GM12872 (cell line): ENCODE results near the gene EXOC2.

ENCODE experiments used
- TF ChIP-seq, protein P1 (sequence below): IDR thresholded peaks from 3 replicates; pipeline ENCODE4 v1.5.1; 2011; ENCODE audit warnings: low read depth, mild to moderate bottlenecking, low read length, moderate library complexity; ENCODE audit not compliant: insufficient read depth

EXOC2 gene

GRCh38 chr6:489762-490161 lies 203.2 kb downstream of the EXOC2 start:
- TF ChIP-seq, protein P1, sequence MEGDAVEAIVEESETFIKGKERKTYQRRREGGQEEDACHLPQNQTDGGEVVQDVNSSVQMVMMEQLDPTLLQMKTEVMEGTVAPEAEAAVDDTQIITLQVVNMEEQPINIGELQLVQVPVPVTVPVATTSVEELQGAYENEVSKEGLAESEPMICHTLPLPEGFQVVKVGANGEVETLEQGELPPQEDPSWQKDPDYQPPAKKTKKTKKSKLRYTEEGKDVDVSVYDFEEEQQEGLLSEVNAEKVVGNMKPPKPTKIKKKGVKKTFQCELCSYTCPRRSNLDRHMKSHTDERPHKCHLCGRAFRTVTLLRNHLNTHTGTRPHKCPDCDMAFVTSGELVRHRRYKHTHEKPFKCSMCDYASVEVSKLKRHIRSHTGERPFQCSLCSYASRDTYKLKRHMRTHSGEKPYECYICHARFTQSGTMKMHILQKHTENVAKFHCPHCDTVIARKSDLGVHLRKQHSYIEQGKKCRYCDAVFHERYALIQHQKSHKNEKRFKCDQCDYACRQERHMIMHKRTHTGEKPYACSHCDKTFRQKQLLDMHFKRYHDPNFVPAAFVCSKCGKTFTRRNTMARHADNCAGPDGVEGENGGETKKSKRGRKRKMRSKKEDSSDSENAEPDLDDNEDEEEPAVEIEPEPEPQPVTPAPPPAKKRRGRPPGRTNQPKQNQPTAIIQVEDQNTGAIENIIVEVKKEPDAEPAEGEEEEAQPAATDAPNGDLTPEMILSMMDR = no peak

GRCh38 chr6:489001-489400 lies 203.9 kb downstream of the EXOC2 start:
- TF ChIP-seq, protein P1 = no peak

GRCh38 chr6:487956-488355 lies 205.0 kb downstream of the EXOC2 start:
- TF ChIP-seq, protein P1 = no peak

DNA sequence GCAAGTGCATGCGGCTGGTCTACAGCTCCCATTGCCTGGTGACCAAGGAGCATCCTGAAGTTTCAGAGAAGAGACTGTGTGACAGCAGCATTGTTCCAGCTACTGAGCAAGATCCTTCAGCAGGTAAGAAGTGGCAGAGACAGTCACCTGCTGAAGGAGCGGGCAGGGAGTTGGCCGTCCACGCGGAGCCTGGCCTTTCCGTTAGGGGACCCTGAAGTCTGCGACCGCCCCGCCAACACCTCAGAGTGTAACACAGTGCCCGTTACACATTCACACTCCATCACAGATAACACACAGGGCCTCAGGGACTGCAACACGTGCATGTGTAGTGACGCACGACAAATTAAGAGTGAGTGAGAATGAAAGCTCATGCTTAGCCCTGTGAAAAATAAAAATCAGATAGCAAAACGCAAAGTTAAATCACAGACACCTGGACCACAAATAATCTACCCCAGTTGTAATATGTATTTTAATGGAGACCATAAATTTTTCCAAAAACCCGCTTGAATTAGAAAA lies 207.2 kb downstream of the EXOC2 start:
- TF ChIP-seq, protein P1 = no peak

- TF ChIP-seq, protein P1 = no peak
These were observed 208.2 kb downstream of the EXOC2 start for GRCh38 chr6:484746-485145.

DNA sequence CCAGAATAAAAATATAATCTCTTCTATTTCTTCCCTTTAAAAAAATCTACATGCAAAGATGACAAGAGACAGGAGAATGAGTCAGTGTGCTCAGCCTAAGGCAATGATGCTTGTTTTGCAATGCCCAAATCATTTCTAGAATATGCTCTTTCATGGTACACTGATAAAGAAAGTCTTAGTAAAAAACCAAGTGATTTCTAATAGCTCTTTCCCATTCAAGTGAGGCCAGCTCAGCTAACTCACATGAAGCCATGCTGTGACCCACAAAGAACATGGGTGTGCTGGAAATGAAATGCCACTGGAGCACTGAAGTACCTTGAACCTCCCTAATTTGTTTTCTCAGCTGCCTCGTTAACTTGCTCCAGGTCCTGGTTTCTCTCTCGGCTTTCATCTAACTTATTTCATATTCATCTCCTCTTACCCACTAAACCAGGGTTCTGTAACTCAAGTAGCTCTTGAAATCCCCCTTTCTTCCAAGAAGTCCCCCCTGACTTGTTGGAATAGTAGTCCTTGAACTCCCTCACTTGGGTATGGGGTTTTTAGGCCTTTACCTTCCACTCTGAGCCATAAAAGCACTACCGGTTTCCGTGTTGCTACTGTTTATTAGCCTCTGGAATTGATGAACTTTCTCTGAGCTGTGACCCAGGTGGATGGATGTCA lies 208.7 kb downstream of the EXOC2 start:
- TF ChIP-seq, protein P1 = no peak

DNA sequence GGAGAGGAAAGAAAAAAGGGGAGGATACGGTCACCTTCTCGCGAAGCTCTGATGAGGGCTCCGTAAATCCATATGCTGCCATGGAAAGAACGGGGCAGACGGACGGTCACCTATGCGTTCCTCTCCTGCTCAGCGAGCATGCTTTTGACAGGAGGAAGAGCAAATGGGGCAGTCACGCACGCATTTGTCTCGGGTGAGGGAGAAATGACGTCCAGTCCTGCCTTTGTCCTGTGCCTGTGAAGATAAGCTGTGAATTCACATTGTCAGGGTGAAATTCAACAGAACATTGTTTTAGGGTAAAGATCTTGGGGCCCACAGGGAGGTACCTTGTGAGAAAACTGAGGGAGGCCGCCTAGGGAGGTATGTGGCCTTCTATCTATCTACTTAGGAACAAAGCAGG lies 217.6 kb downstream of the EXOC2 start:
- TF ChIP-seq, protein P1 = no peak
